Measurements from ENCODE around the gene MSRB3.

MSRB3 gene

GRCh38 chr12:65459545-65459944 is 181.1 kb downstream of the MSRB3 start:
- TF ChIP-seq SIN3A (IDR thresholded peaks at IDR 0.05; ENCODE audit: borderline replicate concordance, insufficient read depth, low read length) (no peak), FOXP2 (optimal IDR thresholded peaks at IDR 0.05; ENCODE audit: borderline replicate concordance, extremely low read depth, extremely low read length, insufficient read depth) (no peak), TAF1 (IDR thresholded peaks at IDR 0.05; ENCODE audit: borderline replicate concordance, insufficient read depth, low read length) (no peak), REST (IDR thresholded peaks at IDR 0.05; ENCODE audit: insufficient read depth in 1 of 2, low read depth in 2 of 2, low read length in 2 of 2) (no peak), POLR2AphosphoS5 (IDR thresholded peaks at IDR 0.05; ENCODE audit: low read depth, low read length) (no peak)

- TF ChIP-seq REST (IDR thresholded peaks at IDR 0.05; ENCODE audit: insufficient read depth in 1 of 2, low read depth in 2 of 2, low read length in 2 of 2) (no peak), FOXP2 (optimal IDR thresholded peaks at IDR 0.05; ENCODE audit: borderline replicate concordance, extremely low read depth, extremely low read length, insufficient read depth) (no peak), TAF1 (IDR thresholded peaks at IDR 0.05; ENCODE audit: borderline replicate concordance, insufficient read depth, low read length) (no peak)
These were observed 181.6 kb downstream of the MSRB3 start for GRCh38 chr12:65460063-65460462.

- TF ChIP-seq POLR2AphosphoS5 (IDR thresholded peaks at IDR 0.05; ENCODE audit: low read depth, low read length) (no peak), REST (IDR thresholded peaks at IDR 0.05; ENCODE audit: insufficient read depth in 1 of 2, low read depth in 2 of 2, low read length in 2 of 2) (peak; percentile 53 to 76; a peak in 3 of 4 replicates)
These were observed 182.5 kb downstream of the MSRB3 start for GRCh38 chr12:65461017-65461416.

GRCh38 chr12:65462484-65462883 is 184.0 kb downstream of the MSRB3 start:
- TF ChIP-seq REST (IDR thresholded peaks at IDR 0.05; ENCODE audit: insufficient read depth in 1 of 2, low read depth in 2 of 2, low read length in 2 of 2), result no peak
- TF ChIP-seq POLR2AphosphoS5 (IDR thresholded peaks at IDR 0.05; ENCODE audit: low read depth, low read length), result no peak
- no peak for TF ChIP-seq SIN3A (IDR thresholded peaks at IDR 0.05; ENCODE audit: borderline replicate concordance, insufficient read depth, low read length)
- TF ChIP-seq TAF1 (IDR thresholded peaks at IDR 0.05; ENCODE audit: borderline replicate concordance, insufficient read depth, low read length), result no peak
- TF ChIP-seq FOXP2 (optimal IDR thresholded peaks at IDR 0.05; ENCODE audit: borderline replicate concordance, extremely low read depth, extremely low read length, insufficient read depth), result no peak

GRCh38 chr12:65463082-65463481 is 184.6 kb downstream of the MSRB3 start:
- no peak for TF ChIP-seq POLR2AphosphoS5 (IDR thresholded peaks at IDR 0.05; ENCODE audit: low read depth, low read length)
- no peak for TF ChIP-seq SIN3A (IDR thresholded peaks at IDR 0.05; ENCODE audit: borderline replicate concordance, insufficient read depth, low read length)
- TF ChIP-seq REST (IDR thresholded peaks at IDR 0.05; ENCODE audit: insufficient read depth in 1 of 2, low read depth in 2 of 2, low read length in 2 of 2), result no peak
- TF ChIP-seq FOXP2 (optimal IDR thresholded peaks at IDR 0.05; ENCODE audit: borderline replicate concordance, extremely low read depth, extremely low read length, insufficient read depth), result no peak
- TF ChIP-seq TAF1 (IDR thresholded peaks at IDR 0.05; ENCODE audit: borderline replicate concordance, insufficient read depth, low read length), result no peak
